ENCODE measurements around the gene COL16A1. TPM values are rescaled to one million over a fixed set of nuclear protein-coding genes. Genes with fewer than 3 reads are reported as not detected.

The COL16A1 gene
- total RNA-seq, 2 experiments from 2014 or later: 0.34 TPM; not detected in 1

GRCh38 chr1:31652891-31653499, 50.8 kb downstream of the COL16A1 start:
- DNase-seq (no peak), ATAC-seq (no peak)
- Mint-ChIP-seq H3K4me3 (no peak overlapping the region), H3K27me3 (no peaks in the 10 kb centered on the region), H3K36me3 (ENCODE audit: low read depth) (no peaks in the 10 kb centered on the region), H3K27ac (no peak overlapping the region), H3K9me3 (no peaks in the 10 kb centered on the region), H3K4me1 (ENCODE audit: low read depth) (no peaks in the 10 kb centered on the region)
- ChIA-PET CTCF (no interaction called here), POLR2A (no interaction called here)
- intact Hi-C loops (cut with micrococcal nuclease): no loop called here
- TF ChIP-seq CTCF (IDR thresholded peaks at IDR 0.05): no peak

- intact Hi-C loops (cut with micrococcal nuclease): no loop called here
- Mint-ChIP-seq H3K9me3 (no peaks in the 10 kb centered on the region), H3K36me3 (ENCODE audit: low read depth) (no peaks in the 10 kb centered on the region), H3K27ac (no peak overlapping the region), H3K27me3 (no peaks in the 10 kb centered on the region), H3K4me3 (no peak overlapping the region), H3K4me1 (ENCODE audit: low read depth) (no peaks in the 10 kb centered on the region)
- CTCF ChIA-PET: interaction anchor here (0.7 to 1.9 kb wide), 2 partner anchors 11 to 55 kb away, joined by 3 to 5 read pairs; no protein-coding TSS in a partner anchor
- POLR2A ChIA-PET: interaction anchor here (0.7 to 0.9 kb wide), 2 partner anchors 9 to 1106 kb away, joined by 3 read pairs; no protein-coding TSS in a partner anchor
- ATAC-seq (no peak), DNase-seq (no peak)
- TF ChIP-seq CTCF (IDR thresholded peaks at IDR 0.05): no peak
Observed at GRCh38 chr1:31651766-31652165, 52.1 kb downstream of the COL16A1 start.

- no peaks in the 10 kb centered on the region for H3K9me3 Mint-ChIP-seq
- no peaks in the 10 kb centered on the region for H3K36me3 Mint-ChIP-seq (ENCODE audit: low read depth)
- no peaks in the 10 kb centered on the region for H3K27me3 Mint-ChIP-seq
- intact Hi-C loops (cut with micrococcal nuclease): no loop called here
- no peak for DNase-seq
- TF ChIP-seq CTCF (IDR thresholded peaks at IDR 0.05): no peak
- ChIA-PET POLR2A (interaction anchor here (0.6 to 0.9 kb wide), 2 partner anchors 8 to 1515 kb away, joined by 3 read pairs; no protein-coding TSS in a partner anchor), CTCF (interaction anchor here (0.7 to 1.9 kb wide), 4 partner anchors 12 to 54 kb away, joined by 3 to 5 read pairs (median 3); no protein-coding TSS in a partner anchor)
- no peak overlapping the region for H3K4me3 Mint-ChIP-seq
- peaks cover 2% of the 10 kb centered on the region for H3K4me1 Mint-ChIP-seq (ENCODE audit: low read depth)
- ATAC-seq: no peak
- H3K27ac Mint-ChIP-seq: no peak overlapping the region
Observed at GRCh38 chr1:31651089-31651420, 52.8 kb downstream of the COL16A1 start.

- DNase-seq: no peak
- no peaks in the 10 kb centered on the region for H3K27me3 Mint-ChIP-seq
- ChIA-PET CTCF (interaction anchor here (1.0 to 1.9 kb wide), 4 partner anchors 13 to 54 kb away, joined by 3 to 5 read pairs (median 3); no protein-coding TSS in a partner anchor), POLR2A (interaction anchor here (0.6 to 0.9 kb wide), 2 partner anchors 8 to 1516 kb away, joined by 3 read pairs; no protein-coding TSS in a partner anchor)
- H3K27ac Mint-ChIP-seq: no peak overlapping the region
- ATAC-seq: no peak
- intact Hi-C loops (cut with micrococcal nuclease): no loop called here
- peaks cover 9% of the 10 kb centered on the region for H3K4me1 Mint-ChIP-seq (ENCODE audit: low read depth)
- no peaks in the 10 kb centered on the region for H3K36me3 Mint-ChIP-seq (ENCODE audit: low read depth)
- TF ChIP-seq CTCF (IDR thresholded peaks at IDR 0.05): no peak
- no peak overlapping the region for H3K4me3 Mint-ChIP-seq
- no peaks in the 10 kb centered on the region for H3K9me3 Mint-ChIP-seq
Observed at GRCh38 chr1:31650161-31651088, 53.4 kb downstream of the COL16A1 start.

Data from activated CD8-positive, alpha-beta T cell treated with anti-CD3 and anti-CD28 coated beads for 36 hours (primary cell).